ENCODE data around the gene KIF7. TPM values are rescaled to one million over a fixed set of nuclear protein-coding genes. Genes with fewer than 3 reads are reported as not detected.
A peak's percentile ranks its signal among the peaks of the same experiment; 100 is the strongest.

KIF7 gene
- total and polyA plus RNA-seq, 2 donors (not counting 1 experiment from before 2014, with no cell fraction given), result 2.9 to 11.4 TPM

DNA sequence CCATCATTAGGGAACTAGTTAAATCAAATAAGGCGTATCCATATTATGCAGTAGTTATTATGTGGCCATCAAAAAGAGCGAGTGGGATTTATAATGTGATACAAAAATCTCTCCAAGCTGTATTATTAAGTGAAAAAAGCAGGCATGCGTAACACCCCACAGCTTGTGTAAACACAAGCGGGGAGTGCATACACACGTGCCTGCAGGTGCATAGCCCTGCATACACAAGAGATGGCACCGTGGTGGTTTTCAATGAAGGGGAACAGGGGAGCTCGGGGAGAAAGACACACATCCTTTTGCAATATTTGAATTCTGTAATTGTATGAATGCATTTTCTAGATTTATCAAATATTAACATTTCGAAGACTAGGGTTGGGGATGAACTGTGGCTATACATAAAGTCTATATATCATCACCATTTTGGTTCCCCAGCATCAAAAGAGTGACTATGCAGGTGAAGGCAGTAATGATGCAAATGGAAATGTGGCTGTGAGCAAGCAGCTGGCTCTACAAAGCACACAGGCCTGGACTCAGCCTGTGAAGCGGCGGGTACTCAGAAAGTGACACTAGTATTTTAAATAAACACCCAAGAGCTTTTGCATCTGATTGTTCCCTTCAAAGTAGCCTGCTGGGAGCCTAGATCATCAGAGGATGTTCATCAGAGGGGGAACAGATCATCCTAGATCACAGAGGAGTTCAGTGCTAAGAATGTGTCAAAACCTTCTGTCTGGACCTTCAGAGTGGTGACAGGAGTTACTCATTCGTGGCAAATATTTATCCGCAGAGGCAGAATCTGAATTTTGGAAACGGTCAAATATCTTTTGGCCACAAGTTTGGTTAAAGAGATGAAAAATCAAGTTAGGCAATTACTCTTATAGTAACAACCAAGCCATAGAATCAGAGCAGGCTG is 9.4 kb upstream of the KIF7 start:
- no peaks in the 10 kb centered on the region for H3K79me2 ChIP-seq (ENCODE audit: control insufficient read depth, insufficient read depth, low read length)
- TF ChIP-seq, protein P1, sequence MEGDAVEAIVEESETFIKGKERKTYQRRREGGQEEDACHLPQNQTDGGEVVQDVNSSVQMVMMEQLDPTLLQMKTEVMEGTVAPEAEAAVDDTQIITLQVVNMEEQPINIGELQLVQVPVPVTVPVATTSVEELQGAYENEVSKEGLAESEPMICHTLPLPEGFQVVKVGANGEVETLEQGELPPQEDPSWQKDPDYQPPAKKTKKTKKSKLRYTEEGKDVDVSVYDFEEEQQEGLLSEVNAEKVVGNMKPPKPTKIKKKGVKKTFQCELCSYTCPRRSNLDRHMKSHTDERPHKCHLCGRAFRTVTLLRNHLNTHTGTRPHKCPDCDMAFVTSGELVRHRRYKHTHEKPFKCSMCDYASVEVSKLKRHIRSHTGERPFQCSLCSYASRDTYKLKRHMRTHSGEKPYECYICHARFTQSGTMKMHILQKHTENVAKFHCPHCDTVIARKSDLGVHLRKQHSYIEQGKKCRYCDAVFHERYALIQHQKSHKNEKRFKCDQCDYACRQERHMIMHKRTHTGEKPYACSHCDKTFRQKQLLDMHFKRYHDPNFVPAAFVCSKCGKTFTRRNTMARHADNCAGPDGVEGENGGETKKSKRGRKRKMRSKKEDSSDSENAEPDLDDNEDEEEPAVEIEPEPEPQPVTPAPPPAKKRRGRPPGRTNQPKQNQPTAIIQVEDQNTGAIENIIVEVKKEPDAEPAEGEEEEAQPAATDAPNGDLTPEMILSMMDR (conservative IDR thresholded peaks at IDR 0.05 in 1 of 2, IDR thresholded peaks at IDR 0.05 in 1 of 2; ENCODE audit: low read depth in 1 of 2, low read length in 2 of 2), result no peak
- TF ChIP-seq EZH2 (IDR thresholded peaks at IDR 0.05; ENCODE audit: low read length, missing control alignments), result no peak
- H3K4me1 ChIP-seq (ENCODE audit: control insufficient read depth, extremely low read depth, insufficient read depth, low read length), result peaks cover 11% of the 10 kb centered on the region
- H3K4me2 ChIP-seq (ENCODE audit: extremely low read depth, insufficient read depth, low read length), result peak overlapping the region; percentile 55
- peak overlapping the region; percentile 18 for H3K27ac ChIP-seq (ENCODE audit: insufficient read depth, low read length)
- H3K36me3 ChIP-seq (ENCODE audit: control insufficient read depth, insufficient read depth, low read length), result no peaks in the 10 kb centered on the region
- no peaks in the 10 kb centered on the region for H3K9me3 ChIP-seq (ENCODE audit: control insufficient read depth, insufficient read depth, low read depth, low read length)
- H2AFZ ChIP-seq (ENCODE audit: low read length), result no peak overlapping the region
- H4K20me1 ChIP-seq (ENCODE audit: control insufficient read depth, extremely low read depth, insufficient read depth, low read length), result no peaks in the 10 kb centered on the region
- no peaks in the 10 kb centered on the region for H3K27me3 ChIP-seq (ENCODE audit: control insufficient read depth, insufficient read depth, low read length)
- no peak for DNase-seq (ENCODE audit: low read depth in 2 of 2)
- peak overlapping the region in 1 of 4 experiments; percentile 46 for H3K4me3 ChIP-seq (replicated peaks in 1 of 4; ENCODE audit: control extremely low read depth in 1 of 4, insufficient read depth in 1 of 4, low read depth in 3 of 4, low read length in 4 of 4)
- H3K9ac ChIP-seq (ENCODE audit: insufficient read depth, low read length), result no peak overlapping the region

DNA sequence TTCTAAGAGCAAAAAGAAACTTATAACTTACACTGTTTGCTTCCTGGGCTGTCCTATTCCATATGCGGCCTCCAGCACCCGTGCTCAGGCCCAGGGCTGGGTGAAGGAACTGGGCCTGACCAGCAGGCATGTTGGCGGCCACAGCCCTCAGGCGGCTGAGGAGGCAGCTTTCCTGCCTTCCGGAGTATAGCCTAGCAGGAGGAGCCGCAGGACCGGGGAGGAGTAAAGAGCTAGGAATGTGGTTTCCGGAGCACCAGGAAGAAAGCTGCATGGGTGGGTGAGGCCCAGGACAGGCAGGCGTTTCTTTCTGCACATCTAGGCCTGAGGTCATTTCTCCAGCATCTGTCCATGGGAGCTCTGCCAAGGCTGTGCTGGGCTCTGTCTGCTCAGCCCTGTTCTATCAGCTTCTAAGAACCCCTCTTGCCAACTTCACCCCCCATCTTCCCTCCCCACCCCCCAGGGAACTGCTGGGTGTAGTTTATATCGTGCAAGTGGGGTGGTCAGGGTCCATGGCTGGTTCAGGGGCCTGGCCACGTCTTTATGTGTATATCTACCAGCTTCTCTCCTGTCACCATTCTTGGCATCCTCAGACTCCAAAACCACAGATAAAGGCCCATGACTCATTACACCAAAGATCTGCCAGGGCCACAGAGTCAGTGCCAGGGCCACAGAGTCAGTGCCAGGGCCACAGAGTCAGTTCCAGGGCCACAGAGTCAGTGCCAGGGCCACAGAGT is 7.8 kb upstream of the KIF7 start:
- peak overlapping the region; percentile 88 for H3K27ac ChIP-seq (ENCODE audit: insufficient read depth, low read length)
- no peaks in the 10 kb centered on the region for H3K9me3 ChIP-seq (ENCODE audit: control insufficient read depth, insufficient read depth, low read depth, low read length)
- H3K27me3 ChIP-seq (ENCODE audit: control insufficient read depth, insufficient read depth, low read length), result no peaks in the 10 kb centered on the region
- H3K4me3 ChIP-seq (replicated peaks in 1 of 4; ENCODE audit: control extremely low read depth in 1 of 4, insufficient read depth in 1 of 4, low read depth in 3 of 4, low read length in 4 of 4), result peak overlapping the region in 3 of 4 experiments; percentile 35 to 42 (median 41)
- H4K20me1 ChIP-seq (ENCODE audit: control insufficient read depth, extremely low read depth, insufficient read depth, low read length), result no peaks in the 10 kb centered on the region
- DNase-seq (ENCODE audit: low read depth in 2 of 2), result peak; percentile 93 to 94
- no peaks in the 10 kb centered on the region for H3K36me3 ChIP-seq (ENCODE audit: control insufficient read depth, insufficient read depth, low read length)
- no peak for TF ChIP-seq EZH2 (IDR thresholded peaks at IDR 0.05; ENCODE audit: low read length, missing control alignments)
- TF ChIP-seq, protein P1 (conservative IDR thresholded peaks at IDR 0.05 in 1 of 2, IDR thresholded peaks at IDR 0.05 in 1 of 2; ENCODE audit: low read depth in 1 of 2, low read length in 2 of 2), result peak in 1 of 2 donors; percentile 6
- H3K9ac ChIP-seq (ENCODE audit: insufficient read depth, low read length), result peak overlapping the region; percentile 58
- H2AFZ ChIP-seq (ENCODE audit: low read length), result peak overlapping the region; percentile 79
- H3K4me2 ChIP-seq (ENCODE audit: extremely low read depth, insufficient read depth, low read length), result peak overlapping the region; percentile 61
- H3K4me1 ChIP-seq (ENCODE audit: control insufficient read depth, extremely low read depth, insufficient read depth, low read length), result peaks cover 11% of the 10 kb centered on the region
- H3K79me2 ChIP-seq (ENCODE audit: control insufficient read depth, insufficient read depth, low read length), result no peaks in the 10 kb centered on the region

DNA sequence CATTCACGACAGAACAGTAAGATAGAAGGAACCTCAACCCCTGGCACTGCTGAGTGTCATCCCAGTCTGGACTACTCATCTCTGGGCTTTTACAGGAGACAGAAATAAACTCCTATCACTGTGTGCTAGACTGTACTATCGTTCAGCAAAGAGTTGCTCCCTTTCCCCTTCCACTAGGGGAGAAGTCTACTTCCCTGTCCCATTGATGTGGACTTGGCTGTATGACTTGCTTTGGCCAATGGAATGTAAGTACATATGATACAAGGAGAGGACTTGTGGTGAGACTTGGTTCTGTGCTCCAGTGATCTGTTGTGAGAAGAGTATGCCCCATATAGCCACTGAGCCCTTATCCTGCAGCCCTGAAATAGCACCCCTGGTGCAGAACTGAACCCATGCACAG is 5.3 kb upstream of the KIF7 start:
- Histone ChIP-seq H3K4me2 (ENCODE audit: extremely low read depth, insufficient read depth, low read length) (no peak overlapping the region), H3K27ac (ENCODE audit: insufficient read depth, low read length) (no peak overlapping the region), H3K4me3 (replicated peaks in 1 of 4; ENCODE audit: control extremely low read depth in 1 of 4, insufficient read depth in 1 of 4, low read depth in 3 of 4, low read length in 4 of 4) (no peak overlapping the region), H3K9me3 (ENCODE audit: control insufficient read depth, insufficient read depth, low read depth, low read length) (no peaks in the 10 kb centered on the region), H2AFZ (ENCODE audit: low read length) (no peak overlapping the region), H3K27me3 (ENCODE audit: control insufficient read depth, insufficient read depth, low read length) (no peaks in the 10 kb centered on the region), H3K79me2 (ENCODE audit: control insufficient read depth, insufficient read depth, low read length) (no peaks in the 10 kb centered on the region), H3K4me1 (ENCODE audit: control insufficient read depth, extremely low read depth, insufficient read depth, low read length) (peaks cover 14% of the 10 kb centered on the region), H3K9ac (ENCODE audit: insufficient read depth, low read length) (no peak overlapping the region), H4K20me1 (ENCODE audit: control insufficient read depth, extremely low read depth, insufficient read depth, low read length) (no peaks in the 10 kb centered on the region), H3K36me3 (ENCODE audit: control insufficient read depth, insufficient read depth, low read length) (no peaks in the 10 kb centered on the region)
- no peak for TF ChIP-seq EZH2 (IDR thresholded peaks at IDR 0.05; ENCODE audit: low read length, missing control alignments)
- no peak for DNase-seq (ENCODE audit: low read depth in 2 of 2)

Measured in fibroblast of lung (primary cell).